Naive B cell (primary cell): ENCODE results near the gene NCOA3. TPM values are rescaled to one million over a fixed set of nuclear protein-coding genes. Genes with fewer than 3 reads are reported as not detected.

ENCODE experiments used
- ATAC-seq, 2 donors: fragments of 150-1000 bp; cut with Tn5 transposase; 2 replicates each; pipeline ENCODE4 v1.10.0; 2021; ENCODE audit warnings: low read depth in 2 of 2, mild to moderate bottlenecking in 2 of 2, moderate library complexity in 2 of 2
- DNase-seq: peaks from one replicate; pipeline ENCODE4 v3.0.0; 2022
- H3K27ac Mint-ChIP-seq, 6 donors: one replicate each; pipeline ENCODE4 v1.8.0; 2020 to 2022; ENCODE audit warnings: mild to moderate bottlenecking in 6 of 6, mixed read lengths in 6 of 6, moderate library complexity in 5 of 6, inconsistent platforms in 2 of 6
- H3K27me3 Mint-ChIP-seq, 3 donors: one replicate each; pipeline ENCODE4 v1.8.0; 2021 to 2022; ENCODE audit warnings: mixed read lengths in 3 of 3, mild to moderate bottlenecking in 1 of 3
- H3K36me3 Mint-ChIP-seq, 2 donors: one replicate each; pipeline ENCODE4 v1.8.0; 2020 to 2022; ENCODE audit warnings: mixed read lengths in 2 of 2, inconsistent platforms in 1 of 2, mild to moderate bottlenecking in 1 of 2
- H3K4me1 Mint-ChIP-seq, 3 donors: one replicate each; pipeline ENCODE4 v1.8.0; 2020 to 2022; ENCODE audit warnings: mixed read lengths in 3 of 3, inconsistent platforms in 1 of 3, mild to moderate bottlenecking in 1 of 3, moderate library complexity in 1 of 3
- H3K4me3 Mint-ChIP-seq, 8 donors: one replicate each; pipeline ENCODE4 v1.8.0; 2020 to 2022; ENCODE audit warnings: mild to moderate bottlenecking in 8 of 8, mixed read lengths in 8 of 8, moderate library complexity in 8 of 8, inconsistent platforms in 2 of 8
- H3K9me3 Mint-ChIP-seq, 7 donors: one replicate each; pipeline ENCODE4 v1.8.0; 2020 to 2022; ENCODE audit warnings: mixed read lengths in 7 of 7, mild to moderate bottlenecking in 5 of 7, inconsistent platforms in 2 of 7, moderate library complexity in 1 of 7
- polyA plus RNA-seq, 6 donors: library from polyadenylated mRNA; unstranded; fragments of 300-500 nt; fragmentation: Illumina TruSeq; gene quantifications; one replicate each; pipeline ENCODE4 v1.2.3, GENCODE V29; 2021; ENCODE audit warnings: low read depth in 6 of 6

The NCOA3 gene
- polyA plus RNA-seq, 6 donors from 2014 or later: 22.7 to 70.9 (median 54.1) TPM

GRCh38 chr20:47660602-47660905 lies 158.9 kb downstream of the NCOA3 start:
- peak overlapping the region in 3 of 6 donors; percentile 15 to 84 (median 64) for H3K27ac Mint-ChIP-seq
- no peak overlapping the region for H3K4me3 Mint-ChIP-seq
- no peaks in the 10 kb centered on the region for H3K27me3 Mint-ChIP-seq
- no peaks in the 10 kb centered on the region for H3K9me3 Mint-ChIP-seq
- DNase-seq (no peak), ATAC-seq (no peak)
- H3K4me1 Mint-ChIP-seq: peaks cover 12 to 21% (median 12%) of the 10 kb centered on the region in 3 donors
- H3K36me3 Mint-ChIP-seq: peaks cover 0 to 11% of the 10 kb centered on the region in 2 donors

GRCh38 chr20:47660983-47661700 lies 159.5 kb downstream of the NCOA3 start:
- Mint-ChIP-seq H3K4me3 (no peak overlapping the region), H3K4me1 (peaks cover 12 to 21% (median 12%) of the 10 kb centered on the region in 3 donors), H3K36me3 (peaks cover 0 to 10% of the 10 kb centered on the region in 2 donors), H3K27ac (peak overlapping the region in 5 of 6 donors; percentile 15 to 84 (median 73)), H3K9me3 (no peaks in the 10 kb centered on the region), H3K27me3 (no peaks in the 10 kb centered on the region)
- ATAC-seq (no peak), DNase-seq (no peak)

- Mint-ChIP-seq H3K36me3 (peaks cover 0 to 10% of the 10 kb centered on the region in 2 donors), H3K27ac (peak overlapping the region in 2 of 6 donors; percentile 56 to 64), H3K4me3 (no peak overlapping the region), H3K9me3 (no peaks in the 10 kb centered on the region), H3K27me3 (no peaks in the 10 kb centered on the region), H3K4me1 (peaks cover 12 to 21% (median 12%) of the 10 kb centered on the region in 3 donors)
- DNase-seq (no peak), ATAC-seq (no peak)
Observed at GRCh38 chr20:47661714-47662113, 160.0 kb downstream of the NCOA3 start.

GRCh38 chr20:47662483-47663353 lies 161.0 kb downstream of the NCOA3 start:
- no peaks in the 10 kb centered on the region for H3K27me3 Mint-ChIP-seq
- peak overlapping the region in 1 of 6 donors; percentile 15 for H3K27ac Mint-ChIP-seq
- peaks cover 12 to 21% (median 12%) of the 10 kb centered on the region in 3 donors for H3K4me1 Mint-ChIP-seq

GRCh38 chr20:47663354-47664067 lies 161.8 kb downstream of the NCOA3 start:
- Mint-ChIP-seq H3K9me3 (no peaks in the 10 kb centered on the region), H3K36me3 (no peaks in the 10 kb centered on the region), H3K4me3 (no peak overlapping the region), H3K27me3 (no peaks in the 10 kb centered on the region), H3K4me1 (peaks cover 10 to 21% (median 12%) of the 10 kb centered on the region in 3 donors), H3K27ac (peak overlapping the region in 5 of 6 donors; percentile 35 to 95 (median 71))
- peak; percentile 76 to 80 for ATAC-seq
- DNase-seq: peak; percentile 66

More at GRCh38 chr20:47662483-47663353, 161.0 kb downstream of the NCOA3 start:
- Mint-ChIP-seq H3K4me3 (no peak overlapping the region), H3K36me3 (peaks cover 0 to 4% of the 10 kb centered on the region in 2 donors), H3K9me3 (no peaks in the 10 kb centered on the region)
- DNase-seq (no peak), ATAC-seq (no peak)

GRCh38 chr20:47664068-47664437 lies 162.4 kb downstream of the NCOA3 start:
- Mint-ChIP-seq H3K27me3 (no peaks in the 10 kb centered on the region), H3K4me3 (no peak overlapping the region)

GRCh38 chr20:47664744-47665143 lies 163.1 kb downstream of the NCOA3 start:
- peaks cover 14 to 21% (median 14%) of the 10 kb centered on the region in 3 donors for H3K4me1 Mint-ChIP-seq
- no peak for ATAC-seq
- peak overlapping the region in 4 of 6 donors; percentile 28 to 67 (median 43) for H3K27ac Mint-ChIP-seq
- peak overlapping the region in 1 of 8 donors; percentile 47 for H3K4me3 Mint-ChIP-seq
- no peak for DNase-seq
- no peaks in the 10 kb centered on the region for H3K27me3 Mint-ChIP-seq
- no peaks in the 10 kb centered on the region for H3K36me3 Mint-ChIP-seq
- peaks cover 0 to 2% (median 0%) of the 10 kb centered on the region in 7 donors for H3K9me3 Mint-ChIP-seq

More at GRCh38 chr20:47664068-47664437, 162.4 kb downstream of the NCOA3 start:
- peaks cover 0 to 2% (median 0%) of the 10 kb centered on the region in 7 donors for H3K9me3 Mint-ChIP-seq
- peak overlapping the region in 3 of 6 donors; percentile 35 to 93 (median 71) for H3K27ac Mint-ChIP-seq
- peak; percentile 21 for ATAC-seq
- DNase-seq: no peak
- H3K4me1 Mint-ChIP-seq: peaks cover 14 to 21% (median 14%) of the 10 kb centered on the region in 3 donors
- H3K36me3 Mint-ChIP-seq: no peaks in the 10 kb centered on the region

GRCh38 chr20:47665221-47665991 lies 163.7 kb downstream of the NCOA3 start:
- Mint-ChIP-seq H3K27me3 (no peaks in the 10 kb centered on the region), H3K9me3 (peaks cover 0 to 2% (median 0%) of the 10 kb centered on the region in 7 donors), H3K4me1 (peaks cover 14 to 17% (median 14%) of the 10 kb centered on the region in 3 donors), H3K4me3 (peak overlapping the region in 1 of 8 donors; percentile 74), H3K27ac (peak overlapping the region in 2 of 6 donors; percentile 13 to 59), H3K36me3 (no peaks in the 10 kb centered on the region)
- ATAC-seq (no peak), DNase-seq (no peak)

- H3K9me3 Mint-ChIP-seq: peaks cover 0 to 2% (median 0%) of the 10 kb centered on the region in 7 donors
- DNase-seq (no peak), ATAC-seq (no peak)
- no peaks in the 10 kb centered on the region for H3K36me3 Mint-ChIP-seq
- H3K27me3 Mint-ChIP-seq: no peaks in the 10 kb centered on the region
- H3K4me1 Mint-ChIP-seq: peaks cover 8 to 14% (median 9%) of the 10 kb centered on the region in 3 donors
- peak overlapping the region in 2 of 6 donors; percentile 59 to 73 for H3K27ac Mint-ChIP-seq
- peak overlapping the region in 1 of 8 donors; percentile 9 for H3K4me3 Mint-ChIP-seq
Observed at GRCh38 chr20:47666304-47666703, 164.6 kb downstream of the NCOA3 start.

- Mint-ChIP-seq H3K9me3 (peaks cover 0 to 2% (median 0%) of the 10 kb centered on the region in 7 donors), H3K4me3 (no peak overlapping the region), H3K4me1 (peaks cover 8 to 14% (median 9%) of the 10 kb centered on the region in 3 donors), H3K27ac (peak overlapping the region in 3 of 6 donors; percentile 6 to 59 (median 59)), H3K27me3 (no peaks in the 10 kb centered on the region), H3K36me3 (no peaks in the 10 kb centered on the region)
- DNase-seq: no peak
- no peak for ATAC-seq
Observed at GRCh38 chr20:47667086-47667485, 165.4 kb downstream of the NCOA3 start.

- peaks cover 0 to 2% (median 0%) of the 10 kb centered on the region in 7 donors for H3K9me3 Mint-ChIP-seq
- peaks cover 0 to 4% (median 0%) of the 10 kb centered on the region in 3 donors for H3K27me3 Mint-ChIP-seq
- no peak for DNase-seq
- H3K36me3 Mint-ChIP-seq: no peaks in the 10 kb centered on the region
- peak overlapping the region in 3 of 6 donors; percentile 59 to 93 (median 70) for H3K27ac Mint-ChIP-seq
- no peak for ATAC-seq
- peaks cover 7 to 14% (median 8%) of the 10 kb centered on the region in 3 donors for H3K4me1 Mint-ChIP-seq
- peak overlapping the region in 1 of 8 donors; percentile 7 for H3K4me3 Mint-ChIP-seq
Observed at GRCh38 chr20:47667531-47668312, 166.0 kb downstream of the NCOA3 start.
